ENCODE results near the gene IQCK.

GRCh38 chr16:19809693-19810092 is 91.6 kb downstream of the IQCK start:
- no peak for TF ChIP-seq CTCF (IDR thresholded peaks at IDR 0.05)
- TF ChIP-seq POLR2AphosphoS5 (IDR thresholded peaks at IDR 0.05): no peak
